Neural crest cell (in vitro differentiated cells): Measurements from ENCODE around the gene OR10G6. TPM values are rescaled to one million over a fixed set of nuclear protein-coding genes. Genes with fewer than 3 reads are reported as not detected.

Experiments used
- DNase-seq: peaks from one replicate; pipeline ENCODE4 v3.0.0; 2021; ENCODE audit warnings: low read depth, mixed read lengths, low spot score
- H3K27ac Mint-ChIP-seq: one replicate; pipeline ENCODE4 v1.8.0; 2021; ENCODE audit warnings: mild to moderate bottlenecking, mixed read lengths; ENCODE audit not compliant: unreplicated experiment
- H3K27me3 Mint-ChIP-seq: 2 replicates; pipeline ENCODE4 v1.8.0; 2021; ENCODE audit warnings: low read depth, mild to moderate bottlenecking, mixed read lengths
- H3K36me3 Mint-ChIP-seq: 2 replicates; pipeline ENCODE4 v1.8.0; 2021; ENCODE audit warnings: low read depth, mild to moderate bottlenecking, mixed read lengths
- H3K4me1 Mint-ChIP-seq: 2 replicates; pipeline ENCODE4 v1.8.0; 2021; ENCODE audit warnings: mixed read lengths
- H3K4me3 Mint-ChIP-seq: one replicate; pipeline ENCODE4 v1.8.0; 2021; ENCODE audit warnings: mild to moderate bottlenecking, mixed read lengths
- H3K9me3 Mint-ChIP-seq: 2 replicates; pipeline ENCODE4 v1.8.0; 2021; ENCODE audit warnings: mixed read lengths
- CTCF ChIP-seq: fragments of 200-600 bp; sonication (generic); conservative IDR thresholded peaks from 2 replicates; pipeline ENCODE4 v1.5.0; 2021; ENCODE audit warnings: antibody characterized with exemption, mild to moderate bottlenecking
- long read RNA-seq: library from polyadenylated mRNA; unstranded; transcript quantifications from one replicate; pipeline ENCODE4 v2.0.0, GENCODE V29; 2020
- total RNA-seq: library from RNA; stranded (reverse); gene quantifications from 2 replicates; pipeline ENCODE4 v1.2.1, GENCODE V29; 2021

The OR10G6 gene, protein sequence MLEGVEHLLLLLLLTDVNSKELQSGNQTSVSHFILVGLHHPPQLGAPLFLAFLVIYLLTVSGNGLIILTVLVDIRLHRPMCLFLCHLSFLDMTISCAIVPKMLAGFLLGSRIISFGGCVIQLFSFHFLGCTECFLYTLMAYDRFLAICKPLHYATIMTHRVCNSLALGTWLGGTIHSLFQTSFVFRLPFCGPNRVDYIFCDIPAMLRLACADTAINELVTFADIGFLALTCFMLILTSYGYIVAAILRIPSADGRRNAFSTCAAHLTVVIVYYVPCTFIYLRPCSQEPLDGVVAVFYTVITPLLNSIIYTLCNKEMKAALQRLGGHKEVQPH
- not detected in 2 replicates for total RNA-seq
- long read RNA-seq = 0 reads

- no peak for TF ChIP-seq CTCF
- peak within 1 kb of the TSS; percentile 59 for H3K27ac Mint-ChIP-seq
- no peak within 1 kb of the TSS for H3K4me3 Mint-ChIP-seq
- no peaks in the 10 kb centered on the region for H3K4me1 Mint-ChIP-seq
- DNase-seq = no peak
- no peaks in the 10 kb centered on the region for H3K27me3 Mint-ChIP-seq
- no peaks in the 10 kb centered on the region for H3K9me3 Mint-ChIP-seq
- H3K36me3 Mint-ChIP-seq = no peaks in the 10 kb centered on the region
Observed at GRCh38 chr11:123995119-123995518, at the start of gene OR10G6. Gene OR10G6 (minus strand): TSS chr11:123995161. CDS start chr11:123995161, 0 bp downstream.

GRCh38 chr11:124043420-124043819 lies 48.5 kb upstream of the OR10G6 start:
- Mint-ChIP-seq H3K27me3 (no peaks in the 10 kb centered on the region), H3K4me3 (no peak overlapping the region), H3K36me3 (no peaks in the 10 kb centered on the region), H3K9me3 (no peaks in the 10 kb centered on the region), H3K27ac (peak overlapping the region; percentile 5), H3K4me1 (no peaks in the 10 kb centered on the region)
- no peak for DNase-seq
- no peak for TF ChIP-seq CTCF

GRCh38 chr11:124041254-124041653 lies 46.3 kb upstream of the OR10G6 start, which contains the start of gene OR10G7:
Gene OR10G7 (minus strand): TSS chr11:124041325. CDS start chr11:124039001, 2,324 bp downstream.
- no peak within 1 kb of the TSS for H3K4me3 Mint-ChIP-seq
- no peak within 1 kb of the TSS for H3K27ac Mint-ChIP-seq
- H3K36me3 Mint-ChIP-seq = no peaks in the 10 kb centered on the region
- H3K4me1 Mint-ChIP-seq = no peaks in the 10 kb centered on the region
- TF ChIP-seq CTCF = no peak
- DNase-seq = no peak
- H3K27me3 Mint-ChIP-seq = no peaks in the 10 kb centered on the region
- no peaks in the 10 kb centered on the region for H3K9me3 Mint-ChIP-seq

DNA sequence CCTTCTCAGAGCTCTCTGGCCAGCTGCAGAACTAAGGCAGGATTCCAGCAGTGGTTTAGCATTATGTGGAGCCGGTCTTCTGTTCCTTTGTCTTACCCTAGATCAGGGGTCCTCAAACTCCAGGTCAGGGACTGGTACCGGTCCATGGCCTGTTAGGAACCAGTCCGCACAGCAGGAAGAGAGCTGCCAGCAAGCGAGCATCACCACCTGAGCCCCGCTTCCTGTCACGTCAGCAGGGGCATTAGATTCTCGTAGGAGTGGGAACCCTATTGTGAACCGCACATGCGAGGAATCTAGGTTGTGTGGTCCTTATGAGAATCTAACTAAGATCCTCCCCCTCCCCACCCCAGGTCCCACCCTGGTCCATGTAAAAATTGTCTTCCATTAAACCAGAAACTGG lies 44.6 kb upstream of the OR10G6 start:
- Mint-ChIP-seq H3K4me3 (no peak overlapping the region), H3K4me1 (no peaks in the 10 kb centered on the region), H3K9me3 (no peaks in the 10 kb centered on the region), H3K27me3 (no peaks in the 10 kb centered on the region), H3K36me3 (no peaks in the 10 kb centered on the region), H3K27ac (no peak overlapping the region)
- DNase-seq = no peak
- TF ChIP-seq CTCF = no peak

GRCh38 chr11:124036666-124037065 lies 41.7 kb upstream of the OR10G6 start:
- TF ChIP-seq CTCF = no peak

More at GRCh38 chr11:124036666-124037065, 41.7 kb upstream of the OR10G6 start:
- Mint-ChIP-seq H3K27ac (no peak overlapping the region), H3K27me3 (no peaks in the 10 kb centered on the region), H3K4me1 (no peaks in the 10 kb centered on the region), H3K4me3 (no peak overlapping the region), H3K9me3 (no peaks in the 10 kb centered on the region), H3K36me3 (no peaks in the 10 kb centered on the region)
- no peak for DNase-seq
